ENCODE results near the gene MAPKAPK3.
A peak's percentile ranks its signal among the peaks of the same experiment; 100 is the strongest.
"Not testable (repeated sequence)": the region's sequence is repeated elsewhere in the genome, so short reads cannot be mapped to it uniquely, and the experiment has no call there.

The MAPKAPK3 gene

DNA sequence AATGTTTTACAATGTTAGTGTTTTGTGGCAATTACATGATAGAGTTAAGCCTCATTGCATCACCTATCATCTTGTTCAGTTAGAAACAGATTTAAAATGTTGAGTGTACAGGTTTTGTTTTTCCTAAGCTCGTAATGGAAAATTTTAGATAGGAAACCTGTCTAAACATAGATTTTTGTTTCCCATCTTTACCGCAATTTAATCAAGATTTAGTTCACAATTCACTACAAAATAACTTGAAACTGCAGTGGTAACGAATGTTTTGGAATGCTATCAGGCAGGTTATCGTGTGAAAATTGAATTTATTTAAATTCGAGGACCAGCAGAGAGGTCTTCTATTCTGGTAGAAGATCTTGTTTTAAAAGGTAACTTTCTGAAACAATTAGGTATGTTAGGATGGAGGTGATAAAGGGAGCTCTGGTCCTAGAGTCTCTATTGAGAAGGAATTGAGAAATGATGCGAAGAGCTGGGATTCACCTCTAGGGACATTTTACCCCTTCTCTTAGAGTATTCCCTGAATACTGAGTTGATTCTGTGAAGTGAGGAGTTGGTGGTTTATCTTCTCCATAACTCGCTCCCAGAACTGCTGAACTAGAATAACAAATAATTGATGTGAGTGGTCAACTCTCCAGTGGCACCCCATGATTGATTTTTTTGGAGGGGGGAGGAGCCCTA, 59.2 kb downstream of the MAPKAPK3 start:
- DNase-seq = no peak

- peak in 5 of 58 donors; percentile 7 to 40 (median 27) for DNase-seq
Measured at GRCh38 chr3:50687127-50687751, 70.3 kb downstream of the MAPKAPK3 start.

- no peak for DNase-seq
Measured at GRCh38 chr3:50687916-50688315, 71.0 kb downstream of the MAPKAPK3 start.

- DNase-seq = not testable (repeated sequence)
Measured at GRCh38 chr3:50688602-50689001, 71.7 kb downstream of the MAPKAPK3 start.

DNA sequence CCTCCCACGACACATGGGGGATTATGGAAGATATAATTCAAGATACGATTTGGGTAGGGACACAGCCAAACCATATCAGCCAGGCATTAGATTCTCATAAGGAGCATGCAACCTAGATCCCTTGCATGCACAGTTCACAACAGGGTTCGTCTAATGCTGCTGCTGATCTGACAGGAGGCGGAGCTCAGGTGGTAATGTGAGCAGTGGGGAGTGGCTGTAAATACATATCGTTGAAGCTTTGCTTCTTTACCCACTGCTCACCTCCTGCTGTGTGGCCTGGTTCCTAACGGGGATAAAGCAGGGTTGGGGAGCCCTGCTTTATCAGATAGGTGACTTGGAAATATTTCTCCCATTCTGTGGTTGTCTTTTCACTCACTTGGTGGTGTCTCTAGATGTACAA, 72.6 kb downstream of the MAPKAPK3 start:
- DNase-seq = no peak

- DNase-seq = no peak
Measured at GRCh38 chr3:50695031-50695430, 78.1 kb downstream of the MAPKAPK3 start.

DNA sequence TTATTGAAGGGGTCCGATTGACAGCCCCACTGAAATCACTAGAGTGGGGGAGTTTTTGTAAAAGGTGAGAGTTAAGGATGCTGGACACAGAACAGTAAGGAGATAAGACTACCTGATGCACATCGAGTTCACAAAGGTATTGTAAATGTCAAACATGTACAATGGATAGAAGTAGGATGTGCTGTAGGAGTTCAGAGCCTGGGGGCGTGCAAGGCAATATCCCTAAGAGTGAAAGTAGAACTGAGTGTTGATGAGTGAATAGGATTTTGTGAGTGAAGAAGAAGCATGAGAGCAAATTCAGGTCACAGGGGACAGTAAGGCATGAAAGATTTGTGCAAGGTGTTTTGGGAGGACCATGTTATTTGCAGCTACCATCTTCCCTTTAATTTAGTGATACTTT, 79.3 kb downstream of the MAPKAPK3 start:
- no peak for DNase-seq

GRCh38 chr3:50698269-50698668, 81.3 kb downstream of the MAPKAPK3 start:
- DNase-seq = no peak
